HepG2 (cell line): ENCODE measurements around the gene BHMT. TPM values are rescaled to one million over a fixed set of nuclear protein-coding genes. Genes with fewer than 3 reads are reported as not detected.
"Not testable (repeated sequence)": the region's sequence is repeated elsewhere in the genome, so short reads cannot be mapped to it uniquely, and the experiment has no call there.

ENCODE experiments used
- ATAC-seq: fragments of 200-7000 bp; cut with Tn5 transposase; 3 replicates; pipeline ENCODE4 v1.9.1; 2020; ENCODE audit warnings: mild to moderate bottlenecking, moderate library complexity
- BruUV-seq: library from RNA; stranded (reverse); fragments of 400-500 nt; replicated peaks from 2 replicates; lab custom pipeline; 2021; lab: Mats Ljungman, UMichigan
- CTCF ChIA-PET: fragments of 300-600 bp; formaldehyde crosslinking; extraction: SDS; loops from one replicate; lab custom pipeline; 2021; ENCODE audit warnings: low total read pairs, inconsistent platforms, low intra/inter-chr PET ratio; lab: Yijun Ruan, JAX
- POLR2A ChIA-PET: fragments of 350-600 bp; sonication (Branson Sonifier 250); formaldehyde crosslinking; loops from one replicate; lab custom pipeline; 2020; ENCODE audit warnings: antibody characterized with exemption, inconsistent platforms; lab: Yijun Ruan, JAX
- DNase-seq: peaks from one replicate; pipeline ENCODE4 v3.0.0-alpha.2; 2015; ENCODE audit warnings: low spot score
- FAIRE-seq: peaks from 3 replicates; lab custom pipeline; 2011; peaks lifted over from hg19 to GRCh38; lab: Jason Lieb, UNC
- H2AFZ ChIP-seq: one replicate; pipeline ENCODE4 v1.6.1; 2011; ENCODE audit warnings: low read length, inconsistent platforms
- H3K27ac ChIP-seq: fragments of 300-600 bp; 3 replicates; pipeline ENCODE4 v1.8.0; 2011; ENCODE audit warnings: mixed run types, mild to moderate bottlenecking, mixed read lengths, low read length, inconsistent platforms; ENCODE audit not compliant: insufficient read depth; ENCODE audit errors: extremely low read length
- H3K27me3 ChIP-seq, 2 experiments: fragments of 200-600 bp in 1 of 2; 2 replicates in 1 of 2; 3 replicates in 1 of 2; pipeline versions ENCODE4 v1.6.0 to v1.8.0; 2011; ENCODE audit warnings: low read length in 2 of 2, mild to moderate bottlenecking in 2 of 2, moderate library complexity in 2 of 2, inconsistent platforms in 1 of 2; ENCODE audit not compliant: insufficient read depth in 2 of 2, control insufficient read depth in 1 of 2
- H3K36me3 ChIP-seq, 2 experiments: fragments of 200-600 bp in 1 of 2; replicated peaks in 1 of 2; 2 replicates in 1 of 2; 3 replicates in 1 of 2; pipeline versions ENCODE4 v1.5.1 to v1.8.0; 2011; ENCODE audit warnings: low read length in 2 of 2, inconsistent platforms in 1 of 2; ENCODE audit not compliant: insufficient read depth in 2 of 2, control insufficient read depth in 1 of 2
- H3K4me1 ChIP-seq: 2 replicates; pipeline ENCODE4 v1.5.1; 2012; ENCODE audit warnings: low read length, inconsistent platforms; ENCODE audit not compliant: insufficient read depth
- H3K4me2 ChIP-seq: 2 replicates; pipeline ENCODE4 v1.6.0; 2011; ENCODE audit warnings: low read depth, low read length, inconsistent platforms
- H3K4me3 ChIP-seq, 3 experiments: fragments of 200-600 bp in 1 of 3; sonication (generic), shearing (Covaris generic) in 1 of 3; replicated peaks in 1 of 3; 2 replicates each; pipeline ENCODE4 v1.5.1; 2011 to 2016; ENCODE audit warnings: low read length in 3 of 3, inconsistent platforms in 2 of 3, low read depth in 2 of 3, mild to moderate bottlenecking in 2 of 3, control low read depth in 1 of 3, mixed read lengths in 1 of 3; ENCODE audit not compliant: insufficient read depth in 1 of 3
- H3K79me2 ChIP-seq: one replicate; pipeline ENCODE4 v1.6.1; 2011; ENCODE audit warnings: low read length, inconsistent platforms; ENCODE audit not compliant: insufficient read depth
- H3K9ac ChIP-seq: 2 replicates; pipeline ENCODE4 v1.6.0; 2011; ENCODE audit warnings: mild to moderate bottlenecking, low read depth, low read length, inconsistent platforms; ENCODE audit not compliant: insufficient read depth
- H3K9me3 ChIP-seq: 2 replicates; pipeline ENCODE4 v1.5.1; 2012; ENCODE audit warnings: mild to moderate bottlenecking, low read length
- H4K20me1 ChIP-seq: 2 replicates; pipeline ENCODE4 v1.6.0; 2011; ENCODE audit warnings: inconsistent platforms, mild to moderate bottlenecking, low read length, moderate library complexity; ENCODE audit not compliant: insufficient read depth
- ATF3 ChIP-seq: sonication (generic); formaldehyde crosslinking; IDR thresholded peaks from 2 replicates; pipeline ENCODE4 v1.4.0; 2020; ENCODE audit warnings: missing genetic modification reagents
- CCAR2 ChIP-seq: fragments of 200-400 bp; formaldehyde crosslinking; optimal IDR thresholded peaks from 2 replicates; pipeline ENCODE3; 2018; ENCODE audit warnings: low read depth, mild to moderate bottlenecking, low read length, moderate library complexity
- CEBPB ChIP-seq: IDR thresholded peaks from 2 replicates; pipeline ENCODE4 v1.6.1; 2011; ENCODE audit warnings: low read depth, low read length, improper control_type of control experiment, borderline replicate concordance
- CREB1 ChIP-seq, 2 experiments: fragments of 450-650 bp in 1 of 2; IDR thresholded peaks; 2 replicates each; pipeline ENCODE4 v1.6.1; 2016 to 2017; ENCODE audit warnings: control low read depth in 1 of 2, mild to moderate bottlenecking in 1 of 2, missing compliant biosample characterization in 1 of 2, missing genetic modification characterization in 1 of 2
- HNRNPK ChIP-seq: fragments of 200-400 bp; formaldehyde crosslinking; IDR thresholded peaks from 2 replicates; pipeline ENCODE4 v1.6.1; 2018; ENCODE audit warnings: low read length, low read depth, moderate library complexity, mild to moderate bottlenecking; ENCODE audit not compliant: poor library complexity, severe bottlenecking
- PCBP1 ChIP-seq: fragments of 200-400 bp; formaldehyde crosslinking; IDR thresholded peaks from 2 replicates; pipeline ENCODE4 v1.6.1; 2017; ENCODE audit warnings: mild to moderate bottlenecking, low read depth, low read length, borderline replicate concordance
- PCBP2 ChIP-seq: fragments of 200-400 bp; formaldehyde crosslinking; optimal IDR thresholded peaks from 2 replicates; pipeline ENCODE3; 2018; ENCODE audit warnings: low read length, low read depth; ENCODE audit not compliant: poor library complexity, severe bottlenecking
- SOX6 ChIP-seq, 2 experiments: fragments of 450-650 bp in 1 of 2; sonication (generic) in 1 of 2; formaldehyde crosslinking in 1 of 2; IDR thresholded peaks; 2 replicates each; pipeline versions ENCODE4 v1.4.0 to v1.6.1; 2017 to 2020; ENCODE audit warnings: antibody characterized with exemption in 1 of 2, mild to moderate bottlenecking in 1 of 2, missing genetic modification reagents in 1 of 2
- ZNF616 ChIP-seq: sonication (generic); formaldehyde crosslinking; IDR thresholded peaks from 2 replicates; pipeline ENCODE4 v1.5.0; 2020; ENCODE audit warnings: low read depth, mild to moderate bottlenecking, missing genetic modification reagents
- WGBS: methylation state at CpG from one replicate; pipeline ENCODE4 v1.1.6; 2017; ENCODE audit warnings: low lambda C conversion rate; 5-methylcytosine and 5-hydroxymethylcytosine counted together
- in situ Hi-C: cut with HindIII; loops from 2 replicates; pipeline ENCODE4 v1.10.0; 2017; ENCODE audit warnings: low pct_unique_long_range_greater_than_20kb; ENCODE audit not compliant: extremely low pct_ligation_motif_present
- intact Hi-C: fragments of 100-400 bp; cut with micrococcal nuclease; formaldehyde crosslinking; loops from one replicate; pipeline ENCODE4 v1.10.0; 2022; ENCODE audit not compliant: unreplicated experiment
- polyA plus RNA-seq, 8 experiments: library from polyadenylated mRNA; depleted of rRNA in 3 of 8; stranded (reverse) in 7 of 8; unstranded in 1 of 8; fragments of >200 nt; fragmentation: Illumina TruSeq in 4 of 8; extraction: Trizol in 4 of 8; gene quantifications; 2 replicates each; pipeline versions ENCODE4 v1.2.1 to v1.2.3, GENCODE V29; 2011 to 2016; ENCODE audit warnings: low read depth in 4 of 8, missing spikeins in 1 of 8, mixed read lengths in 1 of 8; ENCODE audit not compliant: insufficient read depth in 1 of 8
- total RNA-seq, 5 experiments: library from RNA; depleted of rRNA; stranded (reverse); fragments of >200 nt; fragmentation: Illumina TruSeq; extraction: Trizol; gene quantifications; 2 replicates each; pipeline ENCODE4 v1.2.3, GENCODE V29; 2016; ENCODE audit warnings: low read depth in 1 of 5

Gene BHMT
- total and polyA plus RNA-seq, 2 of the 13 experiments (the other 11 are each of a cell fraction or from before 2014, with no cell fraction given): 0.40 to 6.4 TPM

GRCh38 chr5:79180449-79180848 lies 68.8 kb downstream of the BHMT start:
- DNase-seq, H3K4me3 ChIP-seq, BruUV-seq, H3K4me1 ChIP-seq, H3K36me3 ChIP-seq, H3K4me2 ChIP-seq, FAIRE-seq, ATAC-seq, H3K79me2 ChIP-seq, H3K27me3 ChIP-seq, H4K20me1 ChIP-seq, in situ Hi-C loops, H2AFZ ChIP-seq, intact Hi-C loops, H3K27ac ChIP-seq, H3K9me3 ChIP-seq, POLR2A ChIA-PET, H3K9ac ChIP-seq, CTCF ChIA-PET: not testable (repeated sequence)
- 56% methylated on average over 4 of the region's 4 CpGs for WGBS
- TF ChIP-seq PCBP1 (peak; percentile 93; the same call in 1 of the 2 replicates), HNRNPK (peak; percentile 99), PCBP2 (peak; percentile 69)

GRCh38 chr5:79181419-79182022 lies 69.9 kb downstream of the BHMT start:
- ChIA-PET CTCF (no interaction called here), POLR2A (no interaction called here)
- ATAC-seq (peak; percentile 39; the same call in 1 of the 3 replicates), FAIRE-seq (no peak), DNase-seq (no peak)
- in situ Hi-C loops (no loop called here), intact Hi-C loops (no loop called here)
- Histone ChIP-seq H3K27me3 (no peaks in the 10 kb centered on the region), H3K9ac (no peak overlapping the region), H4K20me1 (no peaks in the 10 kb centered on the region), H3K4me2 (no peak overlapping the region), H3K36me3 (no peaks in the 10 kb centered on the region), H3K4me3 (no peak overlapping the region), H3K9me3 (no peaks in the 10 kb centered on the region), H2AFZ (no peak overlapping the region), H3K27ac (no peak overlapping the region), H3K4me1 (no peaks in the 10 kb centered on the region), H3K79me2 (no peaks in the 10 kb centered on the region)
- 20% methylated on average over 1 of the region's 1 CpG for WGBS
- BruUV-seq: no TSS peak
- TF ChIP-seq ZNF616 (CRISPR knock-in tag) (no peak), CEBPB (peak; percentile 13; the same call in 1 of the 2 replicates), CREB1 (IDR thresholded peaks at IDR 0.05) (no peak), CREB1 (CRISPR knock-in tag; IDR thresholded peaks at IDR 0.05) (no peak), CCAR2 (no peak), SOX6 (IDR thresholded peaks at IDR 0.05) (no peak), SOX6 (CRISPR knock-in tag; IDR thresholded peaks at IDR 0.05) (peak; percentile 28; the same call in 1 of the 2 replicates), ATF3 (CRISPR knock-in tag) (no peak)
